ENCODE results near the gene YES1. TPM values are rescaled to one million over a fixed set of nuclear protein-coding genes. Genes with fewer than 3 reads are reported as not detected.

Gene YES1
- total RNA-seq, 4 donors from 2014 or later: 46.2 to 119 (median 83.0) TPM

DNA sequence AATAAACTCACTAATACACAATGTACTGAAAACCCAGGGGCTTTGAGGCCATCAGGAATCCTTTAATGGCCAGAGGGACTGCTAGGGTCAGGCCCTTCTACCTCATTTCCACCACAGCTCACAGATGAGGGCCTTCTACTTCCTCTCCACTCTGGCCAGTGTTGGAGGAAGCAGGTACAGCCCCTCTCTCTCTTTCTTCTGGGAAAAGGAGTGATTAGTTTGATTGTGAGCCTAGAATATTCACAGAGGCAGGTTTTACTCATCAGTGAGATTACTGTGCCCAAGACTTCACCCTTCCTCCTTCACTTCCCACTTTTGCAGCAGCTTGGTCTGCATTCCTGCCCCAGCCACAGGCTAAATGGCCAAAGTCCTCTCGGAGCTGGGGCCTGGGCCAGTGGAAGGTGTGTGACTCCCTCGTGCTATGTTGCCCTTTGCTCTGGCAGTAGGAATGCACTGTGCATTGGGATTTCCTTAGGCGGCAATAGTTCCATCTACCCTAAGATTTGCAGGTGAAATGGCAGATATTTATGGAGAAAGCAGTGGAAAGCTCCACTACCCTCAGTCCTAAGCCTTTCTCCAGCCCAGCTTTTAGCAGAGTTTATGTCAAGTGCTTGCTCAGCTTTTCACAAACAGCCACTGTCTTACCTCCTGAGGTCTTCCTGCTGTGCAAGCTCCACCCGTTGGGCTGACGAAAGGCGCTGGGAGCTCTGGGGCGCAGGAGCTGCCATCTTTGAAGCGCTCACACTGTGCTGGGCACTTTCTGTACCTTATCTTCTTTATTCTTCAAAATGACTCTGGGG lies 36.2 kb upstream of the YES1 start:
- H3K27me3 ChIP-seq: no peaks in the 10 kb centered on the region
- peaks cover 0 to 8% (median 0%) of the 10 kb centered on the region in 4 donors for H3K4me1 ChIP-seq
- no peaks in the 10 kb centered on the region for H3K9me3 ChIP-seq
- peak overlapping the region in 3 of 4 donors; percentile 32 to 90 (median 83) for H3K27ac ChIP-seq
- peak in 2 of 3 donors; percentile 84 to 89 for DNase-seq
- no peak overlapping the region for H3K4me3 ChIP-seq
- H3K36me3 ChIP-seq: no peaks in the 10 kb centered on the region
- TF ChIP-seq, protein P1, sequence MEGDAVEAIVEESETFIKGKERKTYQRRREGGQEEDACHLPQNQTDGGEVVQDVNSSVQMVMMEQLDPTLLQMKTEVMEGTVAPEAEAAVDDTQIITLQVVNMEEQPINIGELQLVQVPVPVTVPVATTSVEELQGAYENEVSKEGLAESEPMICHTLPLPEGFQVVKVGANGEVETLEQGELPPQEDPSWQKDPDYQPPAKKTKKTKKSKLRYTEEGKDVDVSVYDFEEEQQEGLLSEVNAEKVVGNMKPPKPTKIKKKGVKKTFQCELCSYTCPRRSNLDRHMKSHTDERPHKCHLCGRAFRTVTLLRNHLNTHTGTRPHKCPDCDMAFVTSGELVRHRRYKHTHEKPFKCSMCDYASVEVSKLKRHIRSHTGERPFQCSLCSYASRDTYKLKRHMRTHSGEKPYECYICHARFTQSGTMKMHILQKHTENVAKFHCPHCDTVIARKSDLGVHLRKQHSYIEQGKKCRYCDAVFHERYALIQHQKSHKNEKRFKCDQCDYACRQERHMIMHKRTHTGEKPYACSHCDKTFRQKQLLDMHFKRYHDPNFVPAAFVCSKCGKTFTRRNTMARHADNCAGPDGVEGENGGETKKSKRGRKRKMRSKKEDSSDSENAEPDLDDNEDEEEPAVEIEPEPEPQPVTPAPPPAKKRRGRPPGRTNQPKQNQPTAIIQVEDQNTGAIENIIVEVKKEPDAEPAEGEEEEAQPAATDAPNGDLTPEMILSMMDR (IDR thresholded peaks at IDR 0.05): no peak
- TF ChIP-seq POLR2A (IDR thresholded peaks at IDR 0.05): peak in 1 of 2 donors; percentile 30

DNA sequence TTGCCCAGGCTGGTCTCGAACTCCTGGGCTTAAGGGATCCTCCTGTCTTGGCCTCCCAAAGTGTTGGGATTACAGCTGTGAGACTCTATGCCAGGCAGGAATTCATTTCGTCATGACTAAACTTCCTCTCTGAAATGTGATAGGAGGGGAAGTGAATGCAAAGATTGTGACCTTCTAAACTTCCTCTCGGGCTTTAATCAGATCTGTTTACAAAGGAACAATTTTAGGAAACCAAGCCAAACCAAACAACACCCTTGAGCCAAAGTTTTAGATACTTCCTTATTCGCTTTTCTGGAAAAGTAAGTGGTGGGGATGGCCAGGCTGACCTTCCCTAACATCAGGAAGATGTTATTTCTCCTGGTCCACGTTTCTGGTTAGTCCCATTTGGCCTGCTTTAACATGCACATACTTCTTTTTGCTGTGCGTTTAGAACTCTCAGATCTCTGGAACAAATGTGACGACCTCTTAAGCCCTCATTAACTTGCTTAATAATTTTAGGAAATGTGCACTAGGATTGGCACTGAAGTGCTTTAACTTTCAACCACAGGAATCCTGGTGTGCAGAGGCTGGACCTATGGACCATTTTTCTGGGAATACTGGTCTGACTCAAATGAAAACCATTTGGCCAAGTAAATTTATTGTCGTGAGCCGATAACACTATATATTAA lies 33.2 kb upstream of the YES1 start:
- Histone ChIP-seq H3K36me3 (no peaks in the 10 kb centered on the region), H3K4me3 (no peak overlapping the region), H3K9me3 (no peaks in the 10 kb centered on the region), H3K27me3 (no peaks in the 10 kb centered on the region), H3K27ac (peak overlapping the region in 1 of 4 donors; percentile 36), H3K4me1 (peaks cover 0 to 8% (median 0%) of the 10 kb centered on the region in 4 donors)
- no peak for TF ChIP-seq POLR2A (IDR thresholded peaks at IDR 0.05)
- TF ChIP-seq, protein P1 (IDR thresholded peaks at IDR 0.05): no peak
- no peak for DNase-seq

DNA sequence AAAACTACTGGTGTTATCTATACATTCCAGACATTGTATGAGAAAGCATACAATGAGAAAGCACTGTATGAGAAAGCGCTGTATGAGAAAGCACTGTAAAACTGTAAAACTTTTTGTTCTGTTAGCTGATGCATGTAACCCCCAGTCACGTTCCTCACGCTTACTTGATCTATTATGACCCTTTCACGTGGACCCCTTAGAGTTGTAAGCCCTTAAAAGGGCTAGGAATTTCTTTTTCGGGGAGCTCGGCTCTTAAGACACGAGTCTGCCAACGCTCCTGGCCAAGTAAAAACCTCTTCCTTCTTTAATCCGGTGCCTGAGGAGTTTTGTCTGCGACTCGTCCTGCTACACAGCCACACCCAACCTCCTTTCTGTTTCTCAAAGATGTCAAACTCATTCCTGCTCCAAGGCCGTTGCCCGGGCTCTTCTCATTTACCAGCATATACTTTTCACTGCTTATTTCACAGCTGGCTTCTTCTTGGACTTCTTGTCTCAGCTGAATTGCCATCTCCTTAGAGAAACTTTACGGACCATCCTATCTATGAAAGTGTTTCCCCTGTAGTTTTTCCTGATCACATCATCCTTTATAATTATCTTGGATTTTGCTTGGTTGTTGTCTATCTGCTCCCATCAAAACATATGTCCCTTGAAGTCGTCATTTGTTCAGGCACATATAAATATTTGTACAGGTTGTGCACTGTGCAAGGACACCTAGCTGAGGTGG lies 29.8 kb upstream of the YES1 start:
- no peaks in the 10 kb centered on the region for H3K27me3 ChIP-seq
- TF ChIP-seq, protein P1 (IDR thresholded peaks at IDR 0.05): no peak
- TF ChIP-seq POLR2A (IDR thresholded peaks at IDR 0.05): no peak
- DNase-seq: no peak
- no peak overlapping the region for H3K27ac ChIP-seq
- peaks cover 0 to 2% (median 0%) of the 10 kb centered on the region in 4 donors for H3K4me1 ChIP-seq
- H3K36me3 ChIP-seq: no peaks in the 10 kb centered on the region
- no peaks in the 10 kb centered on the region for H3K9me3 ChIP-seq
- H3K4me3 ChIP-seq: no peak overlapping the region

DNA sequence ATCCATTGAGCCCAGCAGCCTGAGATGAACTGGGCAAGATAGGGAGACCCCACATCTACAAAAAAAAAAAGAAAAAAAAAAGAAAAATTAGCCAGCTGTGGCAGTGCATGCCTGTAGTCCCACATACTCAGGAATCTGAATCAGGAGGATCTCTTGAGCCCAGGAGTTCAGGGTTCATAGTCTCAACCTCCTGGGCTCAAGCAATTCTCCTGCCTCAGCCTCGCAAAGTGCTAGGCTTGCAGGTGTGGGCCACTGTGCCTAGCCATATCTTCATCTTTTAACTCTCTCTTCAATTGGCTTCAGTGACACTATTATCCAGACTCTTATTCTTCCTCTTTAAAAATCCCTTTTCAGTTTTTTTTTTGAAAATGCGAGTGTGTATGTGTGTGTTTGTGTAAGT lies 28.5 kb upstream of the YES1 start:
- TF ChIP-seq, protein P1 (IDR thresholded peaks at IDR 0.05): no peak
- TF ChIP-seq POLR2A (IDR thresholded peaks at IDR 0.05): no peak
- H3K9me3 ChIP-seq: no peaks in the 10 kb centered on the region
- no peaks in the 10 kb centered on the region for H3K27me3 ChIP-seq
- DNase-seq: peak in 1 of 3 donors; percentile 49
- no peak overlapping the region for H3K27ac ChIP-seq
- H3K36me3 ChIP-seq: no peaks in the 10 kb centered on the region
- H3K4me3 ChIP-seq: no peak overlapping the region
- H3K4me1 ChIP-seq: peaks cover 0 to 2% (median 0%) of the 10 kb centered on the region in 4 donors

DNA sequence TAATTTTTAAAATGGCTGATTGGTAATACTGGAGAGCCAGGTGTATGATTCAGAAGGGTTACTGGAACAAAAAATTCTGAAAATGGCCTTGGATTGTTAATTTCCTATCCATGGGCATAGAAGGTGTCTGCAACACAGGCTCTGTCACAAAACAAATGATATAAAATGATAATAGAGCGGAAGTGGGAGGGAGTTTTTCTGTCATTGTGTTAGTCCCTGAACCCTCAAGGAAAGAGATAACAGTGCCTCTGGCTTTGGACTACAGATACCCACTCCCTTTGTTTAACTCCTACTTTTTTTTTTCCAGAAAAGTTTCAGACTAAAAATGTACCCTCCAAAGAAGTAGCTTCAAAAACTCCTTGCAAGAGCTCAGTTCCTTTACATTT lies 28.0 kb upstream of the YES1 start:
- H3K9me3 ChIP-seq: no peaks in the 10 kb centered on the region
- H3K4me3 ChIP-seq: no peak overlapping the region
- H3K27ac ChIP-seq: peak overlapping the region in 1 of 4 donors; percentile 15
- H3K4me1 ChIP-seq: peaks cover 0 to 2% (median 0%) of the 10 kb centered on the region in 4 donors
- H3K36me3 ChIP-seq: no peaks in the 10 kb centered on the region
- no peaks in the 10 kb centered on the region for H3K27me3 ChIP-seq
- DNase-seq: no peak
- TF ChIP-seq POLR2A (IDR thresholded peaks at IDR 0.05): no peak
- TF ChIP-seq, protein P1 (IDR thresholded peaks at IDR 0.05): no peak

All from Peyer's patch (tissue), 4 donors.